ENCODE data around the gene PSMD13.

PSMD13 gene

GRCh38 chr11:204587-205109 is 32.1 kb upstream of the PSMD13 start:
- DNase-seq (ENCODE audit: low read depth in 2 of 2), result no peak

DNA sequence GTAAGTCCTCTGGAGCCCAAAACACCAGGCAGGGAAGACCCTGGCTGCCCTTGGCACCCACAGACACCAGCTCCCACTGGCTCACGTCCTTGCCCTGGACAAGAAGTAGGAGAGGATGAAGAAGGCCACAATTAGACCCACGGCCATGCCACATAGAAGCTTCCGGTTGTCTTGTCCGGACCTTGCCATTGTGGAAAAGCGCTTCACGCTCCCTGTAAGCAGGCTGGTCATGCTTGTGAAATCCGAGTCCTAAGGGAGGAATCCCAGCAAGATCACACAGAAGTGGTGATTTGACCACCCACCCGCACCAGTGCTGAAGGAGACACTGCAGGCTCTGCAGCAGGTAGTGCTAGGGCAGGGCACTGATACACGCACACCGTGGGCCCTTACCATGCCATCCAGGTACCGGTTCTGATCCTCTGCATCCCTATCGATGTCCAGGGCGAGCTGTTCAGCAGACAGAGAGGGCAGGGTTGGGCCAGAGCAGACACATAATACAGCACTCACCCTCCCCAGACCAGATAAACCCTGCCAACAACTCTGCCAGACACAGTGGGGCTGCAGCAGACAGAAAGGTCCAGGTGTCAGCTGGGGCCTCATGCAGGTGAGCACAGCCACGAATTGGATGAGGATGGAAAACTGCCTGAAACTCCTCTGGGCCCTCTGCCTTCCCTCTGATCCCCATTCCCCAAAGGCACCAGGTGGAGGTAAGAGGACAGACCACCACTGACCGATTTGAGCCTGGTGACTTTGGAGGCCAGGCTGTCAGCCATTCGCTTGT is 31.4 kb upstream of the PSMD13 start:
- no peak for DNase-seq (ENCODE audit: low read depth in 2 of 2)

DNA sequence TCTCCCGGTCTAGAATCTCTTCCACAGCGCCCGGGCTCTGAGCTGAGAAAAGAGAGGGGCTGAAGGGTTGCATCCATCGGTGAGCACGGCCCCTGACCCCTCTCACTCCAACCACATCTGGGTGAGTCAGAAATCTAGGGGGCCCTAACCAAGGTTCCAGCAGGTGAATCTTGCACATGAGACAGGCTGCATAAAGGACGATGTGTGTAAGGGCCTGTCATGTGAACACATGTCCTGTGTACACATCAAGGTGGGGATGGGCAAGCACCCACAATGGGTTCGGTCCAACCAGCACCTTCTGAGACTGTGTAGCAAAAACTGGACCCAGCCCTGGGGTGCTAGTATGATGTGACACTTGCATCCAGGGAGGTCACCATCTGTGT is 30.8 kb upstream of the PSMD13 start:
- no peak for DNase-seq (ENCODE audit: low read depth in 2 of 2)

DNA sequence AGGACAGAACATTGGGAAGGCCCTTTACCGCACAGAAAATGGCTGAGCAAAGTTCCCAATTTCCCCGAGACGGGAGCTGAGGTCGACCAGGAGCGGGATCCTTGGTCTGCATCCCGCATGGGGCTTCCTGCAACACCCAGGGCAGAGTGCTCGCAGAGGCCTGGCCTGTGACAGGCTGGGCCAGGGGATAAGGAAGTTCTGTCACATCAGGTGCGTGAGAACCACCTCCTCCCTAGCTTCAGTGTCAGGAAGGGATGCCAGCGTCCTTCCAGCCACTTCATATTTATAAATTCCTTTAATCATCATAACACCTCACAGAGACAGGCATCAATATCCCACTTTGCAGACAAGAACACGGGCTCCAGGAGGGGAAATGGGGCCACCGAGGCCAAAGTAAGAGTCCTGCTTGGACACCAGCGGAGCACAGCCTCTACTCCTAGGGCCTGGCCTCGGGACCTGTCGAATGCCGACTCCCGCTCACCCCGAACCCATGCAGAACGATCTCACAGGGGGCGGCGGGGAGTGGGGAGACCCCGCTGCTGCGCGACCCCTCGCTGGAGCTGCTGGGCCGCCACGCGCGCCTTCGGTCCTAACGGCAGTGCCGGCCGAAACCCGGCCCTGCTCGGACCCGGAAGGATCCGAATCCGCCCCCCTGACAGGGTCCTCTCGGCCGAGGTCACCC is 30.1 kb upstream of the PSMD13 start:
- DNase-seq (ENCODE audit: low read depth in 2 of 2), result no peak

- peak; percentile 94 to 96 for DNase-seq (ENCODE audit: low read depth in 2 of 2)
These were observed 29.4 kb upstream of the PSMD13 start, which contains the start of the genes BET1L and RIC8A for GRCh38 chr11:207208-207862. BET1L (minus strand) TSS chr11:207399; CDS start chr11:207321, 78 bp downstream. RIC8A (plus strand) TSS chr11:207708; CDS start chr11:208855, 1,147 bp downstream.

DNA sequence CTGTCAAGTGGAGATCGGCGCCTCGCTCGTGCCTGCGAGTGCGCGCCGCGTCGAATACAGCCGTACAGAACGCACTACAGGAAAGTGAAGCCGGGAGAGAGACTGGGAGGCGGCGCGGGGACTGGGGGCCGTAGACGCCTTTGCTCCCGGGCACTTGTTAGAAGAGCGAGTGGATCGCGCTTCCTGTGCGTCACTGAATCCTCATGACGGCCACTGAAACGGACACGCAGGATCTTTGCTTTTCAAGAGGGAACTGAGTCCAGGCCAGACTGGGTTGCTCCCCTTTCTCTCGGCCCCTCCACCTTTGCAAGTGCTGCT is 29.0 kb upstream of the PSMD13 start:
- no peak for DNase-seq (ENCODE audit: low read depth in 2 of 2)

- DNase-seq (ENCODE audit: low read depth in 2 of 2), result peak; percentile 76 to 78
These were observed 28.4 kb upstream of the PSMD13 start for GRCh38 chr11:208181-208916.

DNA sequence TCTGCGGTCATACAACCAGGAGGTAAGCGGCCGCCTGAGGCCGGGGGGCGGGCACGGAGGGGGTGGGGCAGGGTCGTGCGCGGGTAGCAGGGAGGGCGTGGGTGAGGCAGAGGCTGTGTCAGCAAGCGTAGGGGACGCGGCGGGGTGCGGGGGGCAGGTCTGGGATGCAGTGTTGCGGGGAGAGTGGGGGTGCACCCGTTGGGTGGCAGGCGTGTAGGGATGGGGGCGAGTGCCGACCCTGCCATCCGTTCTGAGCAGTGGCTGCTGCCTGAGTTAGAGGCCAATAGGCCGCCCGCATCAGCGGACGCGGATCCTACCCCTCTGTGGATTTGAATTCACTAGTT is 27.9 kb upstream of the PSMD13 start:
- no peak for DNase-seq (ENCODE audit: low read depth in 2 of 2)

DNA sequence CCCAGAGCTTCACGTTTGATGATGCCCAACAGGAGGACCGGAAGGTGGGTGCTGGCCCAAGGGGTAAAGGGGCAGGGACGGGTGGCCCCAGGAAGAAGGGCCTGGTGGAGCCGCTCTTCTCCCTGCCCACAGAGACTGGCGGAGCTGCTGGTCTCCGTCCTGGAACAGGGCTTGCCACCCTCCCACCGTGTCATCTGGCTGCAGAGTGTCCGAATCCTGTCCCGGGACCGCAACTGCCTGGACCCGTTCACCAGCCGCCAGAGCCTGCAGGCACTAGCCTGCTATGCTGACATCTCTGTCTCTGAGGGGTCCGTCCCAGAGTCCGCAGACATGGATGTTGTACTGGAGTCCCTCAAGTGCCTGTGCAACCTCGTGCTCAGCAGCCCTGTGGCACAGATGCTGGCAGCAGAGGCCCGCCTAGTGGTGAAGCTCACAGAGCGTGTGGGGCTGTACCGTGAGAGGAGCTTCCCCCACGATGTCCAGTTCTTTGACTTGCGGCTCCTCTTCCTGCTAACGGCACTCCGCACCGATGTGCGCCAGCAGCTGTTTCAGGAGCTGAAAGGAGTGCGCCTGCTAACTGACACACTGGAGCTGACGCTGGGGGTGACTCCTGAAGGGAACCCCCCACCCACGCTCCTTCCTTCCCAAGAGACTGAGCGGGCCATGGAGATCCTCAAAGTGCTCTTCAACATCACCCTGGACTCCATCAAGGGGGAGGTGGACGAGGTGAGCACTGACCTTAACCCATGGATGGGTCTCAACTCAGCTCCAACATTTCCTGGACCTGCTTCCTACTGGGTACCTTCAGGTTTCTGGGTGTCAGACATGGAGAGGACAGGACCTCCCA is 27.3 kb upstream of the PSMD13 start:
- no peak for DNase-seq (ENCODE audit: low read depth in 2 of 2)

GRCh38 chr11:210122-210802 is 26.5 kb upstream of the PSMD13 start:
- no peak for DNase-seq (ENCODE audit: low read depth in 2 of 2)

GRCh38 chr11:210803-211180 is 26.0 kb upstream of the PSMD13 start:
- no peak for DNase-seq (ENCODE audit: low read depth in 2 of 2)

- DNase-seq (ENCODE audit: low read depth in 2 of 2), result no peak
These were observed 25.5 kb upstream of the PSMD13 start for GRCh38 chr11:211295-211694.

DNA sequence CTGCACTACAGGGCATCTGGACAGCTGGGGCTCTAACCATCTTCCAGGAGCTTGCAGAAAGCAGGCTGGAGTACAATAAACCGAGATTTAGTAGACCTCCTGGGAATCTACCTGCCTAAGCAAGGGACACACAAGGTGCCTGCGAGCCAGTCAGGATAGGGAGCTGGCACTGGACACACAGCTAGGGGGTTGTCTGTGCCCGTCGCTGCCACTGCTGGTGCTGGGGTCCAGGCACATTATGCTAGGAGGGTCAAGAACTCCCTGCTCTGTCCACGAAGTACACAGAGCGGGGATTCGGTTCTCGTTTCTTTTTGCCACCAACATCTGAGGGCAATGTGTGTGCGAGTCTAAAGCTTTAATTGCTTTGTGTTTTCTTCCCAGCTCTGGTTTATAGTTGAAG is 25.0 kb upstream of the PSMD13 start:
- DNase-seq (ENCODE audit: low read depth in 2 of 2), result no peak

DNA sequence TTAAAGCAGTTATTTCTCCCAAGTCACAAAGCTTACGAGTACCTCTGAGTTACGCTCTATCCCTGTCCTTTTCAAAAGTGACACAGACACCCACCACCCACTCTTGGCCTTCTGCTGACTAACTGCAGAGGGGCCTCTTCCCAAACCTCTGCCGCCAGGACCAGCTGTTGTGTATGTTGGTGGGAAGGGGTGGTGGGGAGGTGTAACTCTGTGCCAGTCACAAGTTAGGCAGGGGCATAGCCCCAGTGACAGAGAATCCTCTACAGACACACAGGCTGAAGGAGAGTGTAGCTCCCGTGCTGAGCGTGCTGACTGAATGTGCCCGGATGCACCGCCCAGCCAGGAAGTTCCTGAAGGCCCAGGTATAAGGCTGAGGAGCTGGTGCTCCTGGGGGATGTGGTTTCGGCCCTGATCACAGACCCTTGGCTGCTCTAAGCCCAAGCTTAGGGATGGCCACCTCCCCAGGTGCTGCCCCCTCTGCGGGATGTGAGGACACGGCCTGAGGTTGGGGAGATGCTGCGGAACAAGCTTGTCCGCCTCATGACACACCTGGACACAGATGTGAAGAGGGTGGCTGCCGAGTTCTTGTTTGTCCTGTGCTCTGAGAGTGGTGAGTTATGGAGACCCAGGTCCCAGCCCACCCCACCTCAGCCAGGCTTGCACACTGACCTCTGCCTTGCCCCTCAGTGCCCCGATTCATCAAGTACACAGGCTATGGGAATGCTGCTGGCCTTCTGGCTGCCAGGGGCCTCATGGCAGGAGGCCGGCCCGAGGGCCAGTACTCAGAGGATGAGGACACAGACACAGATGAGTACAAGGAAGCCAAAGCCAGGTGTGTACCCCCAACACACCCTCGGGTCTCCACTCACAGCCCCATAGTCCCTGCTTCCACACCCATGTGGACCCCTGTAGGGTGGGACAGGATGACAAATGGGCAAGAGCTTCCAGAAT is 24.4 kb upstream of the PSMD13 start:
- no peak for DNase-seq (ENCODE audit: low read depth in 2 of 2)

DNA sequence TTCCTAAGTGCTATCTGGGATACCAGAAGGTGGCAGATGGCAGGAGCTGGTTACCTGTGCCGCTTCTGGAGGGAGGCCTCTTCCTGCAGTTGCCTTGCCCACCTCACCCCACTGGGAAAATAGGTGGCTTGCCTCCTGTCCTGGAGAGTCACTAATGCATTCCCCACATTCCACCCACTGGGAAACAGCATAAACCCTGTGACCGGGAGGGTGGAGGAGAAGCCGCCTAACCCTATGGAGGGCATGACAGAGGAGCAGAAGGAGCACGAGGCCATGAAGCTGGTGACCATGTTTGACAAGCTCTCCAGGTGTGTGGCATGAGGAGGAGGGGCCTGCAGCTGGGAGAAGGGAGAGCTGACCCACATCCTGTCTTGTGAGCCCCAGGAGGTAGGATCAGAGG is 23.7 kb upstream of the PSMD13 start:
- no peak for DNase-seq (ENCODE audit: low read depth in 2 of 2)

GRCh38 chr11:214083-214482 is 22.7 kb upstream of the PSMD13 start:
- no peak for DNase-seq (ENCODE audit: low read depth in 2 of 2)

- no peak for DNase-seq (ENCODE audit: low read depth in 2 of 2)
These were observed 21.2 kb upstream of the PSMD13 start for GRCh38 chr11:215581-216037.

GRCh38 chr11:216081-216974 is 20.4 kb upstream of the PSMD13 start:
- DNase-seq (ENCODE audit: low read depth in 2 of 2), result no peak

Data from stimulated activated CD8-positive, alpha-beta memory T cell treated with anti-CD3 and anti-CD28 coated beads, Interleukin-15, amount 100 ng/mL, for 48 hours (primary cell).